Liver (tissue), 10 donors: ENCODE results near the gene MED15. TPM values are rescaled to one million over a fixed set of nuclear protein-coding genes. Genes with fewer than 3 reads are reported as not detected.

ENCODE experiments used
- DNase-seq: peaks from one replicate; pipeline ENCODE4 v3.0.0-alpha.2; 2017; ENCODE audit warnings: low spot score
- H3K27ac ChIP-seq, 2 donors: one replicate each; pipeline ENCODE4 v1.7.0; 2013; ENCODE audit warnings: inconsistent platforms in 2 of 2, low read length in 2 of 2, control low read depth in 1 of 2, low read depth in 1 of 2, mild to moderate bottlenecking in 1 of 2
- H3K27me3 ChIP-seq, 4 donors: one replicate each; pipeline versions ENCODE4 v1.6.1 to v1.7.0; 2013; ENCODE audit warnings: low read length in 3 of 4, inconsistent platforms in 1 of 4, mild to moderate bottlenecking in 1 of 4, moderate library complexity in 1 of 4; ENCODE audit not compliant: control insufficient read depth in 4 of 4, insufficient read depth in 4 of 4
- H3K36me3 ChIP-seq, 4 donors: one replicate each; pipeline versions ENCODE4 v1.6.1 to v1.7.0; 2013; ENCODE audit warnings: low read length in 3 of 4, mild to moderate bottlenecking in 3 of 4, low read depth in 1 of 4, moderate library complexity in 1 of 4; ENCODE audit not compliant: control insufficient read depth in 4 of 4, insufficient read depth in 3 of 4
- H3K4me1 ChIP-seq, 4 donors: one replicate each; pipeline versions ENCODE4 v1.6.1 to v1.7.0; 2013; ENCODE audit warnings: low read length in 3 of 4, mild to moderate bottlenecking in 3 of 4, moderate library complexity in 1 of 4; ENCODE audit not compliant: control insufficient read depth in 4 of 4, insufficient read depth in 4 of 4
- H3K4me3 ChIP-seq, 3 donors: one replicate each; pipeline versions ENCODE4 v1.6.1 to v1.7.0; 2013; ENCODE audit warnings: low read length in 3 of 3, control low read depth in 1 of 3, low read depth in 1 of 3, mild to moderate bottlenecking in 1 of 3
- H3K9ac ChIP-seq, 2 donors: one replicate each; pipeline ENCODE4 v1.7.0; 2013; ENCODE audit warnings: low read length in 2 of 2, mild to moderate bottlenecking in 2 of 2, moderate library complexity in 2 of 2, control low read depth in 1 of 2, low read depth in 1 of 2
- H3K9me3 ChIP-seq, 4 donors: one replicate each; pipeline versions ENCODE4 v1.6.1 to v1.7.0; 2013; ENCODE audit warnings: low read length in 3 of 4; ENCODE audit not compliant: control insufficient read depth in 4 of 4
- CTCF ChIP-seq: fragments of 150-350 bp; IDR thresholded peaks from 2 replicates; pipeline ENCODE4 v1.5.1; 2017; ENCODE audit warnings: improper control_type of control experiment, low read depth, low read length; ENCODE audit not compliant: missing input control
- FOXA2 ChIP-seq: IDR thresholded peaks from 2 replicates; pipeline ENCODE4 v1.6.1; 2016; ENCODE audit warnings: antibody characterized with exemption
- GABPA ChIP-seq, 2 donors: IDR thresholded peaks in 1 of 2; conservative IDR thresholded peaks in 1 of 2; 2 replicates each; pipeline ENCODE4 v1.6.1; 2016; ENCODE audit warnings: antibody characterized with exemption in 2 of 2, mild to moderate bottlenecking in 1 of 2, moderate library complexity in 1 of 2
- HNF4A ChIP-seq, 2 donors: conservative IDR thresholded peaks; 2 replicates each; pipeline ENCODE4 v1.6.1; 2016; ENCODE audit warnings: antibody characterized with exemption in 2 of 2, mild to moderate bottlenecking in 2 of 2
- JUND ChIP-seq, 2 donors: IDR thresholded peaks; 2 replicates each; pipeline ENCODE4 v1.6.1; 2016; ENCODE audit warnings: antibody characterized with exemption in 2 of 2
- MAX ChIP-seq: IDR thresholded peaks from 2 replicates; pipeline ENCODE4 v1.6.1; 2016; ENCODE audit warnings: antibody characterized with exemption
- NR2F2 ChIP-seq: IDR thresholded peaks from 2 replicates; pipeline ENCODE4 v1.6.1; 2016; ENCODE audit warnings: antibody characterized with exemption
- RXRA ChIP-seq, 2 donors: IDR thresholded peaks; 2 replicates each; pipeline ENCODE4 v1.6.1; 2017 to 2018; ENCODE audit warnings: antibody characterized with exemption in 2 of 2, mild to moderate bottlenecking in 1 of 2
- TAF1 ChIP-seq: conservative IDR thresholded peaks from 2 replicates; pipeline ENCODE4 v1.6.1; 2016; ENCODE audit warnings: antibody characterized with exemption, mild to moderate bottlenecking
- YY1 ChIP-seq: IDR thresholded peaks from 2 replicates; pipeline ENCODE4 v1.6.1; 2016; ENCODE audit warnings: antibody characterized with exemption, mild to moderate bottlenecking
- ZBTB33 ChIP-seq: IDR thresholded peaks from 2 replicates; pipeline ENCODE4 v1.6.1; 2016; ENCODE audit warnings: antibody characterized with exemption
- WGBS: extraction: QIAGEN DNeasy Blood & Tissue Kit; methylation state at CpG from one replicate; pipeline ENCODE4 v1.1.7; 2013; 5-methylcytosine and 5-hydroxymethylcytosine counted together
- polyA plus RNA-seq, 2 donors: library from polyadenylated mRNA; stranded (reverse) in 1 of 2; unstranded in 1 of 2; fragments of 200-250 nt in 1 of 2; fragments of >200 nt in 1 of 2; fragmentation: Nextera tagmentation in 1 of 2; extraction: Ambion mirVana in 1 of 2; gene quantifications; one replicate each; pipeline versions ENCODE4 v1.2.1 to v1.2.3, GENCODE V29; 2013 to 2015
- small RNA-seq: library from RNA; depleted of rRNA; stranded (forward); fragments of <200 nt; gene quantifications from one replicate; pipeline ENCODE3, GENCODE V24; 2014
- total RNA-seq, 2 donors: library from RNA; depleted of rRNA; stranded (reverse); fragments of >200 nt; gene quantifications; one replicate each; pipeline ENCODE4 v1.2.3, GENCODE V29; 2014
- TF ChIP-seq, protein P1 (sequence below): IDR thresholded peaks from 2 replicates; pipeline ENCODE4 v1.6.1; 2016; ENCODE audit warnings: antibody characterized with exemption
- donor health status: healthy.
- donor health status: healthy.
- donor health status: healthy.
- donor health status: healthy.
- donor health status: healthy.

The MED15 gene
- total and polyA plus RNA-seq, 4 donors = 9.7 to 28.0 (median 16.2) TPM

DNA sequence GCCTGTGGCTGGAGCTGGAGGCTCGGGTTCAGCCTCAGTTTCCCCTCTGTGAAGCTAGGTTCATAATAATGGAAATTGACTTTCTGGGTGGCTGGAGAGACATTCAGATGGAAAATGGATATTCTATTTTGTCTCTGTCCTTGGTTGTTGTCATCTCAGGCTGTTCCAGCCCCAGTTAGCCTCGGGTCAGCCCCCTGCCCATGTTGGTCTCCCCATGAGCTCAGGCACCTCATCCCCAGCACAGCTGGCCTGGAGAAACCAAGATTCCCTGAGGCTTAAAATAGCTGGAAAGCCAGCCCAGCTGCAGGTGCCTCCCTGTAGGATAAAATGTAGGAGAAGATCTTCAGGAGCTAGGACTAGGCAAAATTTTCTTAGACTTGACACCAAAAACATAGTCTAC is 129.5 kb downstream of the MED15 start:
- 86% methylated on average over 2 of the region's 2 CpGs for WGBS
- H3K9me3 ChIP-seq = no peaks in the 10 kb centered on the region
- H3K4me1 ChIP-seq = no peaks in the 10 kb centered on the region
- TF ChIP-seq FOXA2 (no peak), ZBTB33 (no peak), JUND (IDR thresholded peaks at IDR 0.05) (no peak), RXRA (IDR thresholded peaks at IDR 0.05) (no peak), CTCF (no peak), NR2F2 (no peak), YY1 (no peak), GABPA (IDR thresholded peaks at IDR 0.05 in 1 of 2, conservative IDR thresholded peaks at IDR 0.05 in 1 of 2) (no peak), HNF4A (conservative IDR thresholded peaks at IDR 0.05) (no peak), MAX (no peak), TAF1 (no peak)
- TF ChIP-seq, protein P1, sequence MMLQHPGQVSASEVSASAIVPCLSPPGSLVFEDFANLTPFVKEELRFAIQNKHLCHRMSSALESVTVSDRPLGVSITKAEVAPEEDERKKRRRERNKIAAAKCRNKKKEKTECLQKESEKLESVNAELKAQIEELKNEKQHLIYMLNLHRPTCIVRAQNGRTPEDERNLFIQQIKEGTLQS = no peak
- no peak for DNase-seq
- no peaks in the 10 kb centered on the region for H3K36me3 ChIP-seq
- H3K27ac ChIP-seq = no peak overlapping the region
- H3K4me3 ChIP-seq = no peak overlapping the region
- no peak overlapping the region for H3K9ac ChIP-seq
- peaks cover 0 to 5% (median 0%) of the 10 kb centered on the region in 4 donors for H3K27me3 ChIP-seq

Small RNA genes within 50 kb of the gene (small RNA-seq; reads per million reads assigned to genes)
- gene IGLL4P = not detected
- not detected for gene RF00019
- not detected for gene RN7SL812P
- 0.11 reads per million for gene RNY1P9

Other genes starting within 250 kb of the MED15 start
- 1 to 10 TPM in 1 of 2 donors, under 1 TPM in 1; 0.33 to 1.1 TPM for gene RTN4R, start 239.3 kb upstream of the MED15 start, total RNA-seq
- gene RTN4R, start 239.3 kb upstream of the MED15 start, polyA plus RNA-seq = 10 to 100 TPM in 1 of 2 donors, 1 to 10 TPM in 1; 1.2 to 10.4 TPM
- 10 to 100 TPM; 40.7 to 58.8 TPM for gene DGCR6L, start 187.6 kb upstream of the MED15 start, total RNA-seq
- gene DGCR6L, start 187.6 kb upstream of the MED15 start, polyA plus RNA-seq = 100 to 1,000 TPM in 1 of 2 donors, 10 to 100 TPM in 1; 88.2 to 105 TPM
- 1 to 10 TPM; 3.8 to 5.0 TPM for gene ZNF74, start 113.5 kb upstream of the MED15 start, total RNA-seq
- 1 to 10 TPM in 1 of 2 donors, under 1 TPM in 1; 0.99 to 2.3 TPM for gene ZNF74, start 113.5 kb upstream of the MED15 start, polyA plus RNA-seq
- 1 to 10 TPM; 1.7 to 2.0 TPM for gene SCARF2, start 69.8 kb upstream of the MED15 start, total RNA-seq
- 1 to 10 TPM in 1 of 2 donors, under 1 TPM in 1; 0.15 to 1.7 TPM for gene SCARF2, start 69.8 kb upstream of the MED15 start, polyA plus RNA-seq
- 10 to 100 TPM; 11.3 to 20.3 TPM for gene KLHL22, start 11.8 kb upstream of the MED15 start, total RNA-seq
- 1 to 10 TPM; 2.0 to 6.1 TPM for gene KLHL22, start 11.8 kb upstream of the MED15 start, polyA plus RNA-seq